PC-3 (cell line): ENCODE measurements around the gene CTNS. TPM values are rescaled to one million over a fixed set of nuclear protein-coding genes. Genes with fewer than 3 reads are reported as not detected.

Source experiments
- ATAC-seq: fragments of 200-7000 bp; cut with Tn5 transposase; 2 replicates; pipeline ENCODE4 v1.9.1; 2020; ENCODE audit warnings: mild to moderate bottlenecking, moderate library complexity
- BruUV-seq: library from RNA; stranded (reverse); fragments of 400-500 nt; replicated peaks from 2 replicates; lab custom pipeline; 2021; lab: Mats Ljungman, UMichigan
- CTCF ChIA-PET: fragments of 300-600 bp; sonication (Branson Sonifier 250); formaldehyde crosslinking; loops from one replicate; lab custom pipeline; 2022; ENCODE audit warnings: antibody characterized with exemption; lab: Charles Lee
- POLR2A ChIA-PET: fragments of 300-600 bp; sonication (Branson Sonifier 250); formaldehyde crosslinking; loops from one replicate; lab custom pipeline; 2022; ENCODE audit warnings: antibody characterized with exemption; ENCODE audit not compliant: unreplicated experiment; lab: Charles Lee
- DNase-seq: peaks from one replicate; pipeline ENCODE4 v3.0.0-alpha.2; 2015
- H2AFZ ChIP-seq: fragments of 300-600 bp; sonication (generic); 2 replicates; pipeline ENCODE4 v1.6.0; 2016; ENCODE audit warnings: antibody characterized with exemption, low read length
- H3F3A ChIP-seq: fragments of 300-600 bp; sonication (generic); one replicate; pipeline ENCODE4 v1.6.0; 2017; ENCODE audit warnings: antibody characterized with exemption, low read length, control low read depth, mild to moderate bottlenecking; ENCODE audit not compliant: unreplicated experiment
- H3K27ac ChIP-seq: fragments of 300-600 bp; sonication (generic); 2 replicates; pipeline ENCODE4 v1.5.1; 2016; ENCODE audit warnings: mild to moderate bottlenecking, low read length
- H3K27me3 ChIP-seq: fragments of 300-600 bp; sonication (generic); 2 replicates; pipeline ENCODE4 v1.6.1; 2016; ENCODE audit warnings: low read length, mixed read lengths
- H3K36me3 ChIP-seq: fragments of 300-600 bp; sonication (generic); 2 replicates; pipeline ENCODE4 v1.6.1; 2016; ENCODE audit warnings: low read depth, mixed run types, low read length, mixed read lengths
- H3K4me1 ChIP-seq: fragments of 300-600 bp; sonication (generic); 2 replicates; pipeline ENCODE4 v1.5.1; 2016; ENCODE audit warnings: low read length; ENCODE audit not compliant: insufficient read depth
- H3K4me2 ChIP-seq: fragments of 300-600 bp; sonication (generic); 2 replicates; pipeline ENCODE4 v1.6.0; 2016; ENCODE audit warnings: low read length
- H3K4me3 ChIP-seq: fragments of 300-600 bp; sonication (generic); 2 replicates; pipeline ENCODE4 v1.5.1; 2016; ENCODE audit warnings: mild to moderate bottlenecking, low read length, mixed read lengths
- H3K79me2 ChIP-seq: fragments of 300-600 bp; sonication (generic); 2 replicates; pipeline ENCODE4 v1.6.1; 2017; ENCODE audit warnings: low read length, mixed read lengths
- H3K9ac ChIP-seq: fragments of 300-600 bp; sonication (generic); 2 replicates; pipeline ENCODE4 v1.6.0; 2016; ENCODE audit warnings: mild to moderate bottlenecking, low read length
- H3K9me2 ChIP-seq: fragments of 300-600 bp; sonication (generic); replicated peaks from 2 replicates; pipeline ENCODE4 v1.6.1; 2016; ENCODE audit warnings: mixed run types, low read length, mixed read lengths
- H3K9me3 ChIP-seq: fragments of 300-600 bp; sonication (generic); 2 replicates; pipeline ENCODE4 v1.6.1; 2016; ENCODE audit warnings: low read length, mixed read lengths
- H4K20me1 ChIP-seq: fragments of 300-600 bp; sonication (generic); 2 replicates; pipeline ENCODE4 v1.6.1; 2016; ENCODE audit warnings: low read length, mixed read lengths
- EZH2 ChIP-seq: fragments of 300-600 bp; sonication (generic); IDR thresholded peaks from one replicate; pipeline ENCODE4 v1.6.1; 2017; ENCODE audit warnings: antibody characterized with exemption, mild to moderate bottlenecking, low read length; ENCODE audit not compliant: unreplicated experiment
- EZH2phosphoT487 ChIP-seq: fragments of 300-600 bp; sonication (generic); IDR thresholded peaks from 2 replicates; pipeline ENCODE4 v1.6.1; 2018; ENCODE audit warnings: mild to moderate bottlenecking, antibody characterized with exemption, low read length, borderline replicate concordance
- intact Hi-C: fragments of 100-400 bp; cut with micrococcal nuclease; formaldehyde crosslinking; loops from 2 replicates; pipeline ENCODE4 v1.9.0; 2023
- total RNA-seq: library from RNA; depleted of rRNA; stranded (reverse); fragments of >200 nt; gene quantifications from 2 replicates; pipeline ENCODE4 v1.2.3, GENCODE V29; 2014
- TF ChIP-seq, protein P1 (sequence below): fragments of 300-600 bp; sonication (generic); conservative IDR thresholded peaks from 2 replicates; pipeline ENCODE4 v1.5.1; 2017; ENCODE audit warnings: antibody characterized with exemption, low read depth, mild to moderate bottlenecking, low read length

CTNS gene
- total RNA-seq, 1 experiment from 2014 or later = 10.2 TPM

DNA sequence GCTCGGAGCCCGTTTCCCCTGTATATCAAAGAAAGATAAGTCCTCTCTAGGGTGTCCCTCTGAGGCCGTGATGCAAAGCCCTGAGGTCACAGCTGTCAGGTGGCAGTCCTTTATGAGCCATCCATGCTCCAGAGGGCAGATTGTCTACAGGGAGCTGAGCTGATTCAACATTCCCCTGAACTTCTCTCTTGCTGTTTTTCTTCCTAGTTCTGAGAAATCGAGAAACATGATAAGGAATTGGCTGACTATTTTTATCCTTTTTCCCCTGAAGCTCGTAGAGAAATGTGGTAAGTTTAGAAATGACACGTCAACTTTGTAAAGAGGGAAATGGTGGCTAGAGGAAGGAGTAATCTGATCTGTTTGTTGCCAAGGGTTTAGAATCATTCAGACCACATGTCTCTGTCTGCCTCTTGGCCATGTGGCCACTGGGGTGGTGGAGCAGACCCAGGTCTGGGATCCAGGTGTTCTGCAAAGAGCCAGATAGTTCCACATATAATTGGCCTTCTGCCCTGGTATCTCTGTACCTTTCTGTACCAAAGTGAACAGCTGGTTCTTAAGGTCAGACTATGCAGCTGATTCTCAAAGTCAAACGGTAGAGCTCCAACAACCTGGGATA is 3.5 kb downstream of the CTNS start:
- DNase-seq = no peak
- no peaks in the 10 kb centered on the region for H3K4me1 ChIP-seq
- no TSS peak for BruUV-seq
- H3K4me3 ChIP-seq = no peak overlapping the region
- ChIA-PET CTCF (no interaction called here), POLR2A (no interaction called here)
- no peaks in the 10 kb centered on the region for H3F3A ChIP-seq
- no peaks in the 10 kb centered on the region for H3K36me3 ChIP-seq
- H3K9me2 ChIP-seq = no peaks in the 10 kb centered on the region
- H3K9ac ChIP-seq = no peak overlapping the region
- H3K4me2 ChIP-seq = no peak overlapping the region
- H3K79me2 ChIP-seq = peaks cover 16% of the 10 kb centered on the region
- TF ChIP-seq, protein P1, sequence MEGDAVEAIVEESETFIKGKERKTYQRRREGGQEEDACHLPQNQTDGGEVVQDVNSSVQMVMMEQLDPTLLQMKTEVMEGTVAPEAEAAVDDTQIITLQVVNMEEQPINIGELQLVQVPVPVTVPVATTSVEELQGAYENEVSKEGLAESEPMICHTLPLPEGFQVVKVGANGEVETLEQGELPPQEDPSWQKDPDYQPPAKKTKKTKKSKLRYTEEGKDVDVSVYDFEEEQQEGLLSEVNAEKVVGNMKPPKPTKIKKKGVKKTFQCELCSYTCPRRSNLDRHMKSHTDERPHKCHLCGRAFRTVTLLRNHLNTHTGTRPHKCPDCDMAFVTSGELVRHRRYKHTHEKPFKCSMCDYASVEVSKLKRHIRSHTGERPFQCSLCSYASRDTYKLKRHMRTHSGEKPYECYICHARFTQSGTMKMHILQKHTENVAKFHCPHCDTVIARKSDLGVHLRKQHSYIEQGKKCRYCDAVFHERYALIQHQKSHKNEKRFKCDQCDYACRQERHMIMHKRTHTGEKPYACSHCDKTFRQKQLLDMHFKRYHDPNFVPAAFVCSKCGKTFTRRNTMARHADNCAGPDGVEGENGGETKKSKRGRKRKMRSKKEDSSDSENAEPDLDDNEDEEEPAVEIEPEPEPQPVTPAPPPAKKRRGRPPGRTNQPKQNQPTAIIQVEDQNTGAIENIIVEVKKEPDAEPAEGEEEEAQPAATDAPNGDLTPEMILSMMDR = no peak
- TF ChIP-seq EZH2phosphoT487 = no peak
- no peak for TF ChIP-seq EZH2
- H3K9me3 ChIP-seq = no peaks in the 10 kb centered on the region
- H2AFZ ChIP-seq = no peak overlapping the region
- no peaks in the 10 kb centered on the region for H4K20me1 ChIP-seq
- H3K27ac ChIP-seq = no peak overlapping the region
- H3K27me3 ChIP-seq = no peaks in the 10 kb centered on the region
- no peak for ATAC-seq
- intact Hi-C loops = no loop called here

DNA sequence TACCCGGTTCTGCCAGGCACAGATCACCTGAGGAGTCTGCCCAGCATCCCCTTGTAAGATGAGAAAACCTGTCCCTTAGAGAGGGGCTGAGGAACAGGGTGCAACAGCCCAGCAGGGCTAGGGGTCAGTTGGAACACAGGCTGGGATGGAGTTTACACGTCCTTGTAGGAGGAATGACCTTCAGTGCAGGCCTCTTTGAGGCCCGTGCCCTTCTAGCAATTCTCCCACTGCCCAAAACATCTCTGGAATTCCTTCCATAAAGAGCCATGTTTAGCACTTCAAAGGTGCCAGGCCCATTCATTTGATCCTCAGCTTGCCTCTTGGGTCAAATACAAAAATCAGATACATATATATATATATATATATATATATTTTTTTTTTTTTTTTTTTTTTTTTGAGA is 4.5 kb downstream of the CTNS start:
- CTCF ChIA-PET = no interaction called here
- POLR2A ChIA-PET = no interaction called here
- Histone ChIP-seq H3K4me3 (no peak overlapping the region), H3K9ac (no peak overlapping the region), H3K4me1 (no peaks in the 10 kb centered on the region), H3K9me3 (no peaks in the 10 kb centered on the region), H3K27me3 (no peaks in the 10 kb centered on the region), H4K20me1 (no peaks in the 10 kb centered on the region), H3K36me3 (no peaks in the 10 kb centered on the region), H3K79me2 (peaks cover 8% of the 10 kb centered on the region; the same call in 1 of the 2 replicates), H3F3A (no peaks in the 10 kb centered on the region), H3K9me2 (no peaks in the 10 kb centered on the region), H2AFZ (no peak overlapping the region), H3K27ac (no peak overlapping the region), H3K4me2 (no peak overlapping the region)
- BruUV-seq = no TSS peak
- ATAC-seq = no peak
- TF ChIP-seq EZH2phosphoT487 (no peak), EZH2 (no peak)
- TF ChIP-seq, protein P1 = no peak
- intact Hi-C loops = no loop called here
- no peak for DNase-seq

DNA sequence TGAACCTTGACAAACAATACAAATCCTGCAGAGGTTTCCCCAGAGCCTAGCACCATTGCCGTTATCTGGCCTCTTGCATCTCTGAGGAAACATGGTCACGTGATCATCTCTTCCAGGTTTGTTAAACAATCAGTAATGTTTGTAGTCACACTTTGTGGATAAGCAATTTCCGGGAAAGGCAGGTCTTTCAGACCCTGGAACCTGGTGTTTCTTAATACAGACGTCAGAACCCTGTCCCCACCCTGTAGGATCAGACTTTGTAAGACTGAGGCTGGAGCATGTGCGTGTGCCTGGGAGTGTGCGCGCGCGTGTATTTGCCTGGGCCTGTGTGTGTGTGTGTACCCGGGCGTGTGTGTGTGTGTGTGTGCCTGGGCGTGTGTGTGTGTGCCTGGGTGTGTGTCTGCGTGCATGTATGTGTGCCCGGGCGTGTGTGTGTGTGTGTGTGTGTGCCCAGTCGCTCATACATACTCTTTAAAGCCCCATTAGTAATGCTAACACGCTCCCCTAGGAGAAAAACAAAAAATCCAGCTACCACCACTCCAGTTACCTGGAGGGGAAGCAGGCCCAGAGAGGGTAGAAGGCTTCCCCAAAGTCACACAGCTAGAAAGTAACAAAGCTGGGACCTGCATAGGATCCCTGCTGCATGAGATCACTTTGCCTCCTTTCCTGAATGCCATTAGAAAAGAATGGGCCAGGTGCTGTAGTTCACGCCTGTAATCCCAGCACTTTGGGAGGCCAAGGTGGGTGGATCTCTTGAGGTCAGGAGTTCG is 5.3 kb downstream of the CTNS start:
- H3K4me2 ChIP-seq = no peak overlapping the region
- H3K9ac ChIP-seq = no peak overlapping the region
- H4K20me1 ChIP-seq = no peaks in the 10 kb centered on the region
- DNase-seq = no peak
- H3K27ac ChIP-seq = no peak overlapping the region
- POLR2A ChIA-PET = no interaction called here
- H2AFZ ChIP-seq = no peak overlapping the region
- no peaks in the 10 kb centered on the region for H3F3A ChIP-seq
- H3K27me3 ChIP-seq = no peaks in the 10 kb centered on the region
- intact Hi-C loops = no loop called here
- no peak overlapping the region for H3K4me3 ChIP-seq
- TF ChIP-seq, protein P1 = no peak
- TF ChIP-seq EZH2phosphoT487 (no peak), EZH2 (no peak)
- no peaks in the 10 kb centered on the region for H3K4me1 ChIP-seq
- ATAC-seq = no peak
- H3K9me2 ChIP-seq = no peaks in the 10 kb centered on the region
- BruUV-seq = no TSS peak
- no peaks in the 10 kb centered on the region for H3K9me3 ChIP-seq
- CTCF ChIA-PET = no interaction called here
- peaks cover 8% of the 10 kb centered on the region; the same call in 1 of the 2 replicates for H3K79me2 ChIP-seq
- H3K36me3 ChIP-seq = no peaks in the 10 kb centered on the region
